GM18505 (cell line): Measurements from ENCODE around the gene ZNF609.

Experiments
- ATAC-seq: cut with Tn5 transposase; IDR thresholded peaks from one replicate; pipeline ENCODE4 v1.9.1; 2021; ENCODE audit not compliant: unreplicated experiment
- POLR2A ChIP-seq: IDR thresholded peaks from 4 replicates; pipeline ENCODE4 v1.6.1; 2011; ENCODE audit warnings: borderline replicate concordance; ENCODE audit not compliant: insufficient read depth, insufficient read length; ENCODE audit errors: extremely low read depth

Gene ZNF609

GRCh38 chr15:64460206-64460723 is at the start of gene ZNF609:
TSS of gene ZNF609 (plus strand) at chr15:64460578. CDS start at chr15:64499420, 38,842 bp downstream.
- peak; percentile 52 for ATAC-seq
- peak; percentile 51 for TF ChIP-seq POLR2A

- TF ChIP-seq POLR2A = no peak
- no peak for ATAC-seq
Observed at GRCh38 chr15:64412216-64412615, 48.2 kb upstream of the ZNF609 start.

- no peak for ATAC-seq
- no peak for TF ChIP-seq POLR2A
Observed at GRCh38 chr15:64422697-64423096, 37.7 kb upstream of the ZNF609 start.

GRCh38 chr15:64423970-64424369 is 36.4 kb upstream of the ZNF609 start:
- TF ChIP-seq POLR2A = no peak
- no peak for ATAC-seq

GRCh38 chr15:64425221-64425620 is 35.2 kb upstream of the ZNF609 start:
- ATAC-seq = no peak
- no peak for TF ChIP-seq POLR2A

GRCh38 chr15:64426845-64427465 is 33.4 kb upstream of the ZNF609 start:
- no peak for TF ChIP-seq POLR2A
- no peak for ATAC-seq

GRCh38 chr15:64429448-64429847 is 30.9 kb upstream of the ZNF609 start:
- ATAC-seq = no peak
- no peak for TF ChIP-seq POLR2A

- TF ChIP-seq POLR2A = no peak
Observed at GRCh38 chr15:64430000-64430735, 30.2 kb upstream of the ZNF609 start.

GRCh38 chr15:64437982-64438381 is 22.4 kb upstream of the ZNF609 start:
- ATAC-seq = no peak
- TF ChIP-seq POLR2A = no peak

More at GRCh38 chr15:64430000-64430735, 30.2 kb upstream of the ZNF609 start:
- no peak for ATAC-seq

GRCh38 chr15:64438653-64439447 is 21.5 kb upstream of the ZNF609 start:
- TF ChIP-seq POLR2A = no peak
- no peak for ATAC-seq

- ATAC-seq = no peak
- no peak for TF ChIP-seq POLR2A
Observed at GRCh38 chr15:64441852-64442251, 18.5 kb upstream of the ZNF609 start.

GRCh38 chr15:64443016-64443415 is 17.4 kb upstream of the ZNF609 start:
- TF ChIP-seq POLR2A = no peak

More at GRCh38 chr15:64443016-64443415, 17.4 kb upstream of the ZNF609 start:
- ATAC-seq = no peak
